Fibroblast of skin of left quadriceps (primary cell): ENCODE data around the gene INCENP.
"Not testable (repeated sequence)": the region's sequence is repeated elsewhere in the genome, so short reads cannot be mapped to it uniquely, and the experiment has no call there.

Source experiments
- DNase-seq, 2 experiments: peaks; one replicate each; pipeline ENCODE4 v3.0.0-alpha.2; 2013; ENCODE audit warnings: low read depth in 2 of 2

INCENP gene

DNA sequence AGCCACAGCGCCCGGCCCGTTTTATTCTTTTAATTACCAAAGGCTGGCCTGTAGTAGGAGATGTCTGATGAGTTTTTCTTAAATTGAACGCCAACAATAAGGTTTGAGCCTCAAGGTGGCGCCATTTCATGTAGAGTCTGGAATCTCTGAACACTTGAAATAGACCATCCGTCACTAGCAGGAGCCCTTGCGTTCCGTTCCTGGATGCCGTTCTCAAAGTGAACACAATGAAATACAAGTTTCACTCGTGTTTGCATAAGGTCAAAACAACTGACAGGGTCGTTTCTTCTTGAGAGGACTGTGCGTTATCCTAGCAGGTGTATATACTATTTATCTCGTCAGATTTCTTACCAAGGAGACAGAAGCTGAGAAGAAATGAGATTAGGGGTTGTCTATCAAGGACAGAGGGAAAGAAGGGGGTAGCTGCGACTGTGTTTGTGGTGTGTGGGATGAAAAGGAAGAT lies 47.5 kb downstream of the INCENP start:
- peak; percentile 26 to 30 for DNase-seq

- no peak for DNase-seq
Measured at GRCh38 chr11:62172294-62172693, 48.5 kb downstream of the INCENP start.

DNA sequence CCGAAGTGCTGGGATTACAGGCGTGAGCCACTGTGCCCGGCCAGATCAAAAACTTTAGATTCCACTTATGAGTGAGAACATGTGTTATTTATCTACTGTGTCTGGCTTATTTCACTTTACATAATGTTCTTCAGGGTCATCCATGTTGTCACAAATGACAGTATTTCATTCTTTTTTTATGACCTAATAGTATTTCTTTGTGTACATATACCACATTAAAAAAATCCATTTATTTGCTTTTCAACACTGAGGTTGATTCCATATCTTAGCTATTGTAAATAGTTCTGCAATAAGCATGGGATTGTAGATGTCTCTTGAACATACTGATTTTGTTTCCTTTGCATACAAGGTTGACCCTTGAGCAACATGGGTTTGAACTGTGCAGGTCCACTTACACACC lies 53.0 kb downstream of the INCENP start:
- DNase-seq: no peak

GRCh38 chr11:62179995-62180394 lies 56.2 kb downstream of the INCENP start:
- DNase-seq: no peak

- no peak for DNase-seq
Measured at GRCh38 chr11:62181097-62181496, 57.3 kb downstream of the INCENP start.

DNA sequence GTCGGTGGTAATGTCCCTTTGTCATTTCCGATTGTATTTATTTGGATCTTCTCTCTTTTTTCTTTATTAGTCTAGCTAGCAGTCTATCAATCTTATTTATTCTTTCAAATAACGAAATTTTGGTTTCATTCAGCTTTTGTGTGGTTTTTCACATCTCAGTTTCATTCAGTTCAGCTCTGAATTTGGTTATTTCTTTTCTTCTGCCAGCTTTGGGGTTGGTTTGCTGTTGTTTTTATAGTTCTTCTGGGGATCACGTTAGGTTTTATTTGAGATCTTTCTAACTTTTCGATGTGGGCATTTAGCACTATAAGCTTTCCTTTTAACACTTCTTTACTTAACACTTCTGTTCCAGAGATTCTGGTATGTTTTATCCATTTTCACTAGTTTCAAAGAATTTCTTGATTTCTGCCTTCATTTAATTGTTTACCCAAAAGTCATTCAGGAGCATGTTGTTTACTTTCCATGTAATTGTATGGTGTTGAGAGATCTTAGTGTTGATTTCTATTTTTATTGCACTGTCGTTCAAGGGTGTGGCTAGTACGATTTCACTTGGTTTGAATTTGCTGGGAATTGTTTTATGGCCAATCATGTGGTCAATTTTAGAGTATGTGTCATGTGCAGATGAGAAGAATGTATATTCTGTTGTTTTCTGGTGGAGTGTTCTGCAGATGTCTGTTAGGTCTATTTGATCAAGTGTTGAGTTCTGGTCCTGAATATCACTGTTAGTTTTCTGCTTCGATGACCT lies 58.5 kb downstream of the INCENP start:
- no peak for DNase-seq

DNA sequence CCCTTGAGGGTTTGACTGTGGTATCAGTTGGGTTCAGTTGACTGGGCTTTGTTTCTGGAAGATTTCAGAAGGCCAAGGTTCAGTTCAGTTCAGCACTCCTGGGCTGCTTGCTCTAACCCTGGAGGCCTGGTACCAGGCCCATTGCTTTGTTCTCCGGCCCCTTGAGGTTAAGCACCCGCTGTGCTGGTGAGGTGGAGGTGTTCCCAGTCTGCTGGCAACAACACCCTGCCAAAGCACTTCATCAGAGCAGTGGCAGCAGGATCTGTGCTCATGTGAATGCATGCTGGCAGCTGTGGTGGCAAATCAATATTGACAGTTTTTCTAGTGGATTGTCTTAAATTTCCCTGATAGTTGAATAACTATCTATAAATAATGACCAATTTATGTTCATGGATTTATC lies 62.4 kb downstream of the INCENP start:
- DNase-seq: no peak

DNA sequence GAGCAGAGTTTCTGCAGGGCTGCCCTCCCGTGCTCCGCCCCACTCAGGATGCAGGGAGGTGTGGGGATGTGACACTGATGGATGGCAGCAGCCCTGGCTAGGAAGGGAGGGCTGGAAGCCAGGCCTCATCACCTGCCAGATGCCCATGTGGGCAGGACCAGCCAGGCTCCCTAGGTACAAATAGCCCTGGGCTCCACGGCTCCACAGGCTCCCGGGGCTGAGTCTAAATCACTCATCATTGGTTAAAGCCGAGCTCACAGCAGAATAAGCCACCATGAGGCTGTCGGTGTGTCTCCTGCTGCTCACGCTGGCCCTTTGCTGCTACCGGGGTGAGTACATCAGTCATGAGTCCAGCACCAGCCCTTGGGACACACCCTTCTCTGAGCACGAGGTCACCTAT lies 66.2 kb downstream of the INCENP start, which contains the start of gene SCGB1D1:
Gene SCGB1D1, plus strand, starts transcription at position 206 of the 400 bp plus-strand sequence. Its CDS starts 69 bp downstream, at position 275.
- DNase-seq: no peak

DNA sequence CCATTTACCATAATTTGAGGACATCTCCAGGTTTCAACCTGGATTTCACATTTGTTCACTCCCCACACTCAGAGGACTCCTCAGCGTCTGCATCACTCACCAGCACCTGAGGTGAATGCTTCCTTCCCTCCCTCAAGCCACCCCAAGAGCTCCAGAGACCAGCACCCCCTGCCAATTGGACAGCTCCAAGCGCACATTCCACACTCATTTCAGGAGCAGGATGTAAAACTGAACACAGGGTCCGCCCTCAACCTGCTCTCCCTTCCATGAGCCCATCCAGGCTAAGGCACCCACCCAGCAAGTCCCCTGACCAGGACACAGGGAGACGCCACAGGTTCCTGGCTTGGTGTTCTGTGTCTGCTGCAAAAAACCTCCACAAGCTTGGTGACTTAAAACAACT lies 70.1 kb downstream of the INCENP start:
- no peak for DNase-seq

- DNase-seq: not testable (repeated sequence)
Measured at GRCh38 chr11:62195010-62195409, 71.2 kb downstream of the INCENP start.

- DNase-seq: no peak
Measured at GRCh38 chr11:62195945-62196344, 72.1 kb downstream of the INCENP start.

DNA sequence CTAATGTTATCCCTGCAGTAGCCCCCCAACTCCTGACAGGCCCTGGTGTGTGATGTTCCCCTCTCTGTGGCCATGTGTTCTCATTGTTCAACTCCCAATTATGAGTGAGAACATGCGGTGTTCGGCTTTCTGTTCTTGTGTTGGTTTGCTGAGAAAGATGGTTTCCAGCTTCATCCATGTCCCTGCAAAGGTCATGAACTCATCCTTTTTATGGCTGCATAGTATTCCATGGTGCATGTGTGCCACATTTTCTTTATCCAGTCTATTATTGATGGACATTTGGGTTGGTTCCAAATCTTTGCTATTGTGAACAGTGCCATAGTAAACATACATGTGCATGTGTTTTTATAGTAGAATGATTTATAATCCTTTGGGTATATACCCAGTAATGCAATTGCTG lies 73.6 kb downstream of the INCENP start:
- DNase-seq: not testable (repeated sequence)

- no peak for DNase-seq
Measured at GRCh38 chr11:62201376-62201775, 77.6 kb downstream of the INCENP start.
